ENCODE data around the gene CFAP45.
A peak's percentile ranks its signal among the peaks of the same experiment; 100 is the strongest.

The CFAP45 gene

DNA sequence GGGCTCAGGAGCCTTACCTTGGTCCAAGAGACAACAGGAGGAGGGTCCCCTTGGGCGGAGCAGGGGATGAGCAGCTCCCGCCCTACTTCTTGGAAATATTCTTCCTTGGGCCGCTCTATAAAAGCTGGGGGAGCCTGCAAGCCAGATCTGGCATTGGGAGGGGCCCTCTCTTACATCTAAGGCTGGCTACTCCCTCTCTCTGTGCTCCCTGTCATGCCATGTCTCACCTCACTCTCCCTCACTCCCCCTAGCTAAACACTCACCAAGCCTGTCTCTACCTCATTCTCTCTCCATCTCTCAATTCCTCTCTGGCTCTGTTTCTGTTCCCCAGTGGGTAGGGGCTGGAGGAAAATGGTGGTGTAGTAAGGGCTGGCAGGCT is 31.8 kb upstream of the CFAP45 start:
- no peak for TF ChIP-seq ZNF274 (IDR thresholded peaks at IDR 0.05; ENCODE audit: low read depth, low read length)
- H3K4me3 ChIP-seq (ENCODE audit: low read length) = no peak overlapping the region

- H3K4me3 ChIP-seq (ENCODE audit: low read length) = no peak overlapping the region
Observed at GRCh38 chr1:159931101-159931794, 31.3 kb upstream of the CFAP45 start.

GRCh38 chr1:159930634-159931033 is 30.7 kb upstream of the CFAP45 start:
- no peak for TF ChIP-seq ZNF274 (IDR thresholded peaks at IDR 0.05; ENCODE audit: low read depth, low read length)
- no peak overlapping the region for H3K4me3 ChIP-seq (ENCODE audit: low read length)

More at GRCh38 chr1:159931101-159931794, 31.3 kb upstream of the CFAP45 start:
- TF ChIP-seq ZNF274 (IDR thresholded peaks at IDR 0.05; ENCODE audit: low read depth, low read length) = no peak

- TF ChIP-seq ZNF274 (IDR thresholded peaks at IDR 0.05; ENCODE audit: low read depth, low read length) = no peak
- no peak overlapping the region for H3K4me3 ChIP-seq (ENCODE audit: low read length)
Observed at GRCh38 chr1:159930216-159930615, 30.3 kb upstream of the CFAP45 start.

DNA sequence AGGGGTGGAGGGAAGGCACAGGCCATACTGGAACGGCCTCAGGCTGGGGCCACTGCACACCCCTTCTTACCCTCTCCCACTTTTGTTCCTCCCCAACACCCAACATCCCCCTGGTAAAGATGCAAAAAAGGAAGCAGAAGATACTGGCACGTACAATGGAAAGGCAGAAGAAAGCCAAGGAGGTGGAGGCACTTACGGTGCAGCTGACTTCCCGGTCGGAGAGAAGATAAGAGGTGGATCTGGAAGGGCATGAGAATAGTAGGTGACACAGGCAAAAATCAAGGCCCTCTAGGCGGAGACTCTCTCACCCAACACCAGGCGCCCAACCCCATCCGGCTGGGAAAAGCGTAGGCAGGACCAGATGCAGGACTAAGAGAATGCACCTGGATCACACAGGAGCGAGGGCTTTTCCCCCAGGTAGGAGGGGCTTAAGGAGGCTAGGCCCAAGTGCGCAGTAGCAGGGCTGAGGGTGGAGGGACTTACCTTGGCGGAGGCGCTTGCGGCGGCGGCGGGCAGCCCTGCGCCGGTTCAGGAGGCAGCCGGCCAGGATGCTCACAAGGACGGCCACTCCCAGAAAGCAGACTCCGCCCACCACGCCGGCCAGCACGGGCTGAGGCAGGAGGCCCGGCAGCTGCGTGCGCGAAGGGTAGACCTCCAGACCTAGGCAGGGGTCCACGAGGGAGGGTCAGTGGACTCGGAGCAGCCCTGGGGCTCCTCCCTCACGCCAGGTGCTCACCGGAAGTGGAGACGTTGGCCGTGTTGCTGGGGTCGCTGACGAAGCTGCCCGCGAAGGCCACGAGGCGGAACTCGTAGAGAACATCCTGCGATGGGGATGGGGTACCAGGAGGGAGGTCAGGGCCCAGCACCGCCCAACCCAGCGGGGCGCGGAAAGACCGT is 29.4 kb upstream of the CFAP45 start:
- TF ChIP-seq ZNF274 (IDR thresholded peaks at IDR 0.05; ENCODE audit: low read depth, low read length) = no peak
- no peak overlapping the region for H3K4me3 ChIP-seq (ENCODE audit: low read length)

- H3K4me3 ChIP-seq (ENCODE audit: low read length) = no peak overlapping the region
- TF ChIP-seq ZNF274 (IDR thresholded peaks at IDR 0.05; ENCODE audit: low read depth, low read length) = no peak
Observed at GRCh38 chr1:159928491-159929050, 28.6 kb upstream of the CFAP45 start.

GRCh38 chr1:159927849-159928431 is 28.0 kb upstream of the CFAP45 start:
- no peak overlapping the region for H3K4me3 ChIP-seq (ENCODE audit: low read length)
- TF ChIP-seq ZNF274 (IDR thresholded peaks at IDR 0.05; ENCODE audit: low read depth, low read length) = no peak

GRCh38 chr1:159927211-159927848 is 27.4 kb upstream of the CFAP45 start:
- H3K4me3 ChIP-seq (ENCODE audit: low read length) = no peak overlapping the region
- TF ChIP-seq ZNF274 (IDR thresholded peaks at IDR 0.05; ENCODE audit: low read depth, low read length) = no peak

DNA sequence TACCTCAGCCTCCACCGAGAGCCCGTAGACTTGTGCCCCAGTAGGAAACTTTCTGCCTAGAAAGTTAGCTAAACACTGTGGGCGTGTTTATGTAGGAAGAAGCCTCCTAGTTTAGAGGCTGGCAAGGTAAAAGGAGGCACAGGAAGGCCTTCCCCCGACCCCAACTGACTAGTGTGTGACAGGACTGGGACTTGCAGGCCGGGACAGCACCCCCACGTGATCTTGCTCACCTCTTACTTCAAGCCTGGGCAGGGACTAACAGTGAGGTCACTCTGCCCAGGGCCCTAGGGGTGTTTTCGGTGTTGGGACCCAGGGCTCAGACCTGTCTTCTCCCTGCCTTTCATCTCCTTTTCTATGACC is 25.7 kb upstream of the CFAP45 start:
- H3K4me3 ChIP-seq (ENCODE audit: low read length) = peak overlapping the region; percentile 82; the same call in 1 of the 2 replicates
- TF ChIP-seq ZNF274 (IDR thresholded peaks at IDR 0.05; ENCODE audit: low read depth, low read length) = no peak

GRCh38 chr1:159924791-159925718 is 25.1 kb upstream of the CFAP45 start, which contains the start of gene TAGLN2:
Gene TAGLN2, minus strand, starts transcription at chr1:159925507. Its CDS starts 4,998 bp downstream, at chr1:159920509.
- no peak for TF ChIP-seq ZNF274 (IDR thresholded peaks at IDR 0.05; ENCODE audit: low read depth, low read length)
- peak within 1 kb of the TSS; percentile 82 for H3K4me3 ChIP-seq (ENCODE audit: low read length)

DNA sequence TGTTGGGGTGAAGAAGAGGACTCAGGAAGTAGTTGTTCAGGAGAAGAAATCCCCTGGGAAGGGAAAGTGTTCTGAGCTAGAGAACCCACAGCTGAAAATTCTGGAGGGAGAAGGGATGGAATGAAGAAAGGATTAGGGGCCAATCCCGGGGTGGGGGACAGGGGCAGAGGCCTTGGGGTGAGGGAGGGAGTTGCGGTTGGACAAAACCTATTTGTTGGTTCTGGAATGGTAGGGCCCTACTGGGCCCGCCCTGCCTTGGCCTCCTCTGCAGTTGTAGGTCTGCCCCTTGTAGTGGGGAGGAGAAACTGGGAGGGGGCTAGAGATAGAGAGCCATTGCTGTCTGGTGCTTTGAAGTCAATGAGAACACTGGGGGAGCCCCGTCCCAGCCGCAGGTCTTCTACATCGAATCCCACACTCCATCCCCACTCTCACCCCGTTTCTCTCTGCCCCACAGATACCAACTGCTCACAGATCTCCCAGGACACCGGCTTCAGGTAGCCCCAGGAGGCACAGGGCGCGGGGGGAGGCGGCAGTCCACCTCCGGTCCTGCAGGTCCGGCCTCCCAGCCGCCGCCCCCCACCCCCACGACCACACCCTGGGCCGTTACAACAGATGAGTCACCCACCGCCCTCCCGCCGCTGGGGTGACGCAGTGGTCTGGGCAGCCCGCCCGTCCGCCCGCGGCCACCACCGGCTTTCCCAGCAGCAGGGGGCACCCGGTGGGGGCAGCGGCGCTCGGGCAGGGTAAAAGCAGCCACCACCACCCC is 24.2 kb upstream of the CFAP45 start:
- no peak for TF ChIP-seq ZNF274 (IDR thresholded peaks at IDR 0.05; ENCODE audit: low read depth, low read length)
- H3K4me3 ChIP-seq (ENCODE audit: low read length) = peak overlapping the region; percentile 82

All from GM08714 (cell line).